GM12878 (cell line): Measurements from ENCODE around the gene PLK2. TPM values are rescaled to one million over a fixed set of nuclear protein-coding genes. Genes with fewer than 3 reads are reported as not detected.

Source experiments
- ATAC-seq: fragments of 200-7000 bp; cut with Tn5 transposase; 3 replicates; pipeline ENCODE4 v1.9.1; 2020; ENCODE audit warnings: mild to moderate bottlenecking, moderate library complexity
- BruUV-seq: library from RNA; stranded (reverse); fragments of 400-500 nt; replicated peaks from 2 replicates; lab custom pipeline; 2021; lab: Mats Ljungman, UMichigan
- CTCF ChIA-PET: fragments of 300-600 bp; sonication (Branson Sonifier 250); formaldehyde crosslinking; extraction: SDS; loops from one replicate; lab custom pipeline; 2021; ENCODE audit warnings: inconsistent platforms; lab: Yijun Ruan, JAX
- POLR2A ChIA-PET: fragments of 350-600 bp; formaldehyde crosslinking; extraction: SDS; loops from one replicate; lab custom pipeline; 2021; ENCODE audit warnings: inconsistent platforms; lab: Charles Lee
- RAD21 ChIA-PET: fragments of 300-600 bp; sonication (Branson Sonifier 250); formaldehyde crosslinking; loops from one replicate; lab custom pipeline; 2023; ENCODE audit warnings: antibody characterized with exemption; ENCODE audit not compliant: unreplicated experiment; lab: Charles Lee
- SMC1A ChIA-PET: fragments of 300-600 bp; sonication (Branson Sonifier 250); formaldehyde crosslinking; loops from one replicate; lab custom pipeline; 2023; ENCODE audit not compliant: unreplicated experiment, uncharacterized antibody; lab: Charles Lee
- DNase-seq: peaks from one replicate; pipeline ENCODE4 v3.0.0-alpha.2; 2011; ENCODE audit warnings: low read depth, low spot score
- FAIRE-seq: peaks from 3 replicates; lab custom pipeline; 2011; peaks lifted over from hg19 to GRCh38; lab: Jason Lieb, UNC
- H2AFZ ChIP-seq: 2 replicates; pipeline ENCODE4 v1.6.0; 2011; ENCODE audit warnings: low read depth, low read length, control low read depth; ENCODE audit not compliant: control insufficient read depth
- H3K27ac ChIP-seq: 2 replicates; pipeline ENCODE4 v1.5.1; 2011; ENCODE audit warnings: control low read depth; ENCODE audit not compliant: control insufficient read depth, insufficient read depth
- H3K27me3 ChIP-seq, 2 experiments: replicated peaks in 1 of 2; 2 replicates each; pipeline versions ENCODE4 v1.6.0 to v1.6.1; 2011; ENCODE audit warnings: low read length in 1 of 2; ENCODE audit not compliant: control insufficient read depth in 2 of 2, insufficient read depth in 2 of 2
- H3K36me3 ChIP-seq, 2 experiments: 2 replicates each; pipeline ENCODE4 v1.5.1; 2011; ENCODE audit warnings: low read length in 1 of 2; ENCODE audit not compliant: control insufficient read depth in 2 of 2, insufficient read depth in 2 of 2
- H3K4me1 ChIP-seq: 2 replicates; pipeline ENCODE4 v1.6.1; 2011; ENCODE audit warnings: mild to moderate bottlenecking, low read length, moderate library complexity, mixed read lengths; ENCODE audit not compliant: control insufficient read depth, insufficient read depth
- H3K4me2 ChIP-seq: 2 replicates; pipeline ENCODE4 v1.6.0; 2011; ENCODE audit warnings: control low read depth; ENCODE audit not compliant: control insufficient read depth, insufficient read depth
- H3K4me3 ChIP-seq: fragments of 200-600 bp; sonication (generic); 2 replicates; pipeline ENCODE4 v1.5.1; 2016
- H3K79me2 ChIP-seq: 2 replicates; pipeline ENCODE4 v1.6.0; 2011; ENCODE audit warnings: low read length; ENCODE audit not compliant: control insufficient read depth, insufficient read depth
- H3K9ac ChIP-seq: 2 replicates; pipeline ENCODE4 v1.8.0; 2011; ENCODE audit warnings: low read length, control low read depth, mixed read lengths; ENCODE audit not compliant: control insufficient read depth, insufficient read depth
- H3K9me3 ChIP-seq: replicated peaks from 3 replicates; pipeline ENCODE4 v1.5.1; 2011; ENCODE audit warnings: mild to moderate bottlenecking, low read length; ENCODE audit not compliant: control insufficient read depth, insufficient read depth
- H4K20me1 ChIP-seq: 2 replicates; pipeline ENCODE4 v1.6.0; 2011; ENCODE audit not compliant: control insufficient read depth, insufficient read depth
- CHD2 ChIP-seq: IDR thresholded peaks from 2 replicates; pipeline ENCODE4 v1.6.1; 2011; ENCODE audit warnings: low read depth, low read length, improper control_type of control experiment, borderline replicate concordance
- EP300 ChIP-seq, 2 experiments: fragments of 150-350 bp in 1 of 2; IDR thresholded peaks; 2 replicates each; pipeline ENCODE4 v1.6.1; 2011 to 2012; ENCODE audit warnings: low read depth in 2 of 2, low read length in 2 of 2, borderline replicate concordance in 1 of 2, improper control_type of control experiment in 1 of 2, inconsistent platforms in 1 of 2; ENCODE audit not compliant: control insufficient read depth in 1 of 2
- EZH2 ChIP-seq: IDR thresholded peaks from 2 replicates; pipeline ENCODE4 v1.6.1; 2012; ENCODE audit warnings: low read depth, mild to moderate bottlenecking, control low read depth, inconsistent platforms, low read length, borderline replicate concordance; ENCODE audit not compliant: control insufficient read depth
- GATAD2B ChIP-seq: fragments of 450-650 bp; conservative IDR thresholded peaks from 2 replicates; pipeline ENCODE4 v1.6.1; 2017; ENCODE audit warnings: low read depth, mild to moderate bottlenecking, moderate library complexity
- NR2F1 ChIP-seq: fragments of 450-650 bp; conservative IDR thresholded peaks from 2 replicates; pipeline ENCODE4 v1.6.1; 2017; ENCODE audit warnings: mild to moderate bottlenecking
- PAX5 ChIP-seq: IDR thresholded peaks from 2 replicates; pipeline ENCODE4 v1.6.1; 2011; ENCODE audit warnings: low read depth, low read length, borderline replicate concordance
- POLR2AphosphoS5 ChIP-seq: IDR thresholded peaks from 2 replicates; pipeline ENCODE4 v1.6.1; 2011; ENCODE audit warnings: mild to moderate bottlenecking, low read length, inconsistent platforms
- RBBP5 ChIP-seq: fragments of 200-600 bp; sonication (generic); conservative IDR thresholded peaks from 2 replicates; pipeline ENCODE4 v1.6.1; 2016
- SPI1 ChIP-seq: IDR thresholded peaks from 2 replicates; pipeline ENCODE4 v1.6.1; 2011; ENCODE audit warnings: low read depth, mild to moderate bottlenecking, low read length, moderate library complexity, borderline replicate concordance; ENCODE audit not compliant: insufficient read depth
- SREBF1 ChIP-seq: IDR thresholded peaks from 2 replicates; pipeline ENCODE4 v1.6.1; 2012; ENCODE audit warnings: mild to moderate bottlenecking, low read length
- SREBF2 ChIP-seq: IDR thresholded peaks from 2 replicates; pipeline ENCODE4 v1.6.1; 2012; ENCODE audit warnings: mild to moderate bottlenecking, low read length
- WGBS: methylation state at CpG from one replicate; pipeline ENCODE4 v1.1.6; 2016; ENCODE audit warnings: low lambda C conversion rate; ENCODE audit not compliant: insufficient replicate concordance, insufficient coverage; ENCODE audit errors: missing lambda C conversion rate; 5-methylcytosine and 5-hydroxymethylcytosine counted together
- in situ Hi-C: fragments of 300-500 bp; cut with MboI; formaldehyde crosslinking; loops from 9 replicates; pipeline ENCODE4 v1.14.3; 2018; ENCODE audit warnings: mixed read lengths
- intact Hi-C: fragments of 100-400 bp; cut with micrococcal nuclease; formaldehyde crosslinking; loops from one replicate; pipeline ENCODE4 v1.14.2; 2022; ENCODE audit not compliant: unreplicated experiment
- polyA plus RNA-seq, 11 experiments: library from polyadenylated mRNA; depleted of rRNA in 4 of 11; unstranded in 6 of 11; stranded (reverse) in 5 of 11; fragments of >200 nt; fragmentation: Nextera tagmentation in 4 of 11; fragmentation: Illumina TruSeq in 1 of 11; extraction: Ambion mirVana in 4 of 11; extraction: Trizol in 1 of 11; gene quantifications; 1 replicate in 1 of 11; 2 replicates in 10 of 11; pipeline versions ENCODE4 v1.2.1 to v1.2.3, GENCODE V29; 2011 to 2016; ENCODE audit warnings: inconsistent platforms in 2 of 11, missing spikeins in 2 of 11, low read depth in 1 of 11
- total RNA-seq, 4 experiments: library from RNA; depleted of rRNA in 3 of 4; stranded (reverse); fragments of >200 nt in 3 of 4; fragmentation: Illumina TruSeq in 1 of 4; extraction: Trizol in 1 of 4; gene quantifications; 2 replicates each; pipeline versions ENCODE4 v1.2.1 to v1.2.3, GENCODE V29; 2013 to 2021
- TF ChIP-seq, protein P1 (sequence below): fragments of 450-650 bp; formaldehyde crosslinking; IDR thresholded peaks from 2 replicates; pipeline ENCODE4 v1.4.0; 2020; ENCODE audit warnings: mild to moderate bottlenecking, moderate library complexity

PLK2 gene
- total and polyA plus RNA-seq, 10 of the 15 experiments (the other 5 are each of a cell fraction or from before 2014, with no cell fraction given), result 0.07 to 3.9 (median 0.52) TPM

DNA sequence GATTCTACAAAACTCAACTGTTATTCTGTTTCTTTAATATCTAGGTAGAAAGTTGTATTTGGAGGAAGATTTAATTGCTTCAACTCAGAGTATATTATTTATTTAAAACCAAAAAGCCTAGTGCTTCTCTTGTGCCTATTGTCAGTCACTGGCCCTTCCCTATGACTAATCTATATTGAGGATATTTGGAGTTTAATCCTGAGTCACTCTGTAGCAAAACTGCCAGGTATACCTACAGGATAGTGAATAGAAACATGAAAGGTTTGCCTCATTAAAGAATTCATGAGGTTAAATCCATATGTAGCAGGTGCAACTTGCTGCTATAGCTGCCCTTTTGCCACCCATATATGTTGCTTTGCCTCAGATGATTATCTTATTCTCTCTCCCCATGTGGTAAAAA, 15.1 kb downstream of the PLK2 start:
- intact Hi-C loops, result no loop called here
- ChIA-PET POLR2A (no interaction called here), RAD21 (no interaction called here), CTCF (interaction anchor here (0.8 to 1.0 kb wide), 2 partner anchors 16 to 606 kb away, joined by 3 read pairs; no protein-coding TSS in a partner anchor), SMC1A (interaction anchor here (0.6 kb wide), 1 partner anchor 794 kb away, joined by 3 read pairs; no protein-coding TSS in a partner anchor)
- Histone ChIP-seq H3K4me2 (no peak overlapping the region), H3K36me3 (no peaks in the 10 kb centered on the region), H3K4me3 (no peak overlapping the region), H3K9ac (no peak overlapping the region), H4K20me1 (no peaks in the 10 kb centered on the region), H3K4me1 (no peaks in the 10 kb centered on the region), H3K27me3 (no peaks in the 10 kb centered on the region), H3K79me2 (no peaks in the 10 kb centered on the region), H3K9me3 (no peaks in the 10 kb centered on the region), H3K27ac (no peak overlapping the region), H2AFZ (no peak overlapping the region)
- FAIRE-seq (no peak), ATAC-seq (no peak), DNase-seq (no peak)
- in situ Hi-C loops, result no loop called here
- no peak for TF ChIP-seq GATAD2B
- no peak for TF ChIP-seq NR2F1
- no peak for TF ChIP-seq SREBF1
- TF ChIP-seq SPI1, result no peak
- TF ChIP-seq EP300 (IDR thresholded peaks at IDR 0.05; ENCODE audit: borderline replicate concordance in 1 of 2, control insufficient read depth in 1 of 2, low read depth in 2 of 2, low read length in 2 of 2), result no peak
- BruUV-seq, result no TSS peak

DNA sequence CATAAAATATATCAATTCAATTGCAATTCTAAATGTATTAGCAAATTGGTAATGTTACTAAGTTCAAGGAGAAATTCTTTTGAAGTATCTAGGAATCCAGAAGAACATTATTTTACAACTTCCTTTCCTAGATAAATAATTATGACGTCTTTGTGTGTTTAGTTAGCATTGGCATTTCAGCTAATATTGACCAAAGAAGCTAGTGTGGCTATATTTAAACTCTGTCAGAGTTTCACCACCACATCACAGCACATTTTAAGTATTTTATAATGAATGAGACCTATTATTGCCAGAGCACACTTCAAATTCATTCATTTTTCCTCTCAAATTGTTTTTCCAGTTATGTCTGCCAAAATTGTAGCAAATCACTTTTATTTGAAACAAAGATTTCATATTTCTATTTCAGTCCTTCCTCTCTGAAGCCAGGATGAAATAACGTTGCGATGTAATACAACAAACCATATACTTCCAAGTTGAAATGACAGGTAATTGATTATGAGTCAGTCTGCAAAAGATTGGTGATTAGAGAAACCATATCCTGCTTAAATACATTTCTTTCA, 18.9 kb downstream of the PLK2 start:
- DNase-seq (no peak), FAIRE-seq (no peak), ATAC-seq (no peak)
- Histone ChIP-seq H3K9me3 (no peaks in the 10 kb centered on the region), H3K4me1 (no peaks in the 10 kb centered on the region), H3K27me3 (no peaks in the 10 kb centered on the region), H3K79me2 (no peaks in the 10 kb centered on the region), H4K20me1 (no peaks in the 10 kb centered on the region), H2AFZ (no peak overlapping the region), H3K4me2 (no peak overlapping the region), H3K4me3 (no peak overlapping the region), H3K9ac (no peak overlapping the region), H3K27ac (no peak overlapping the region), H3K36me3 (no peaks in the 10 kb centered on the region)
- ChIA-PET RAD21 (no interaction called here), POLR2A (no interaction called here), SMC1A (no interaction called here), CTCF (no interaction called here)
- intact Hi-C loops (no loop called here), in situ Hi-C loops (no loop called here)
- BruUV-seq, result no TSS peak
- WGBS, result 14% methylated on average over 3 of the region's 3 CpGs
- TF ChIP-seq SREBF2, result no peak
- TF ChIP-seq PAX5, result no peak
- TF ChIP-seq CHD2, result no peak
- TF ChIP-seq RBBP5, result no peak
- no peak for TF ChIP-seq EZH2
- TF ChIP-seq, protein P1, sequence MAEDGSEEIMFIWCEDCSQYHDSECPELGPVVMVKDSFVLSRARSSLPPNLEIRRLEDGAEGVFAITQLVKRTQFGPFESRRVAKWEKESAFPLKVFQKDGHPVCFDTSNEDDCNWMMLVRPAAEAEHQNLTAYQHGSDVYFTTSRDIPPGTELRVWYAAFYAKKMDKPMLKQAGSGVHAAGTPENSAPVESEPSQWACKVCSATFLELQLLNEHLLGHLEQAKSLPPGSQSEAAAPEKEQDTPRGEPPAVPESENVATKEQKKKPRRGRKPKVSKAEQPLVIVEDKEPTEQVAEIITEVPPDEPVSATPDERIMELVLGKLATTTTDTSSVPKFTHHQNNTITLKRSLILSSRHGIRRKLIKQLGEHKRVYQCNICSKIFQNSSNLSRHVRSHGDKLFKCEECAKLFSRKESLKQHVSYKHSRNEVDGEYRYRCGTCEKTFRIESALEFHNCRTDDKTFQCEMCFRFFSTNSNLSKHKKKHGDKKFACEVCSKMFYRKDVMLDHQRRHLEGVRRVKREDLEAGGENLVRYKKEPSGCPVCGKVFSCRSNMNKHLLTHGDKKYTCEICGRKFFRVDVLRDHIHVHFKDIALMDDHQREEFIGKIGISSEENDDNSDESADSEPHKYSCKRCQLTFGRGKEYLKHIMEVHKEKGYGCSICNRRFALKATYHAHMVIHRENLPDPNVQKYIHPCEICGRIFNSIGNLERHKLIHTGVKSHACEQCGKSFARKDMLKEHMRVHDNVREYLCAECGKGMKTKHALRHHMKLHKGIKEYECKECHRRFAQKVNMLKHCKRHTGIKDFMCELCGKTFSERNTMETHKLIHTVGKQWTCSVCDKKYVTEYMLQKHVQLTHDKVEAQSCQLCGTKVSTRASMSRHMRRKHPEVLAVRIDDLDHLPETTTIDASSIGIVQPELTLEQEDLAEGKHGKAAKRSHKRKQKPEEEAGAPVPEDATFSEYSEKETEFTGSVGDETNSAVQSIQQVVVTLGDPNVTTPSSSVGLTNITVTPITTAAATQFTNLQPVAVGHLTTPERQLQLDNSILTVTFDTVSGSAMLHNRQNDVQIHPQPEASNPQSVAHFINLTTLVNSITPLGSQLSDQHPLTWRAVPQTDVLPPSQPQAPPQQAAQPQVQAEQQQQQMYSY (CRISPR knock-in tag), result no peak
- TF ChIP-seq POLR2AphosphoS5, result no peak
